ENCODE measurements around the gene BGLAP. TPM values are rescaled to one million over a fixed set of nuclear protein-coding genes. Genes with fewer than 3 reads are reported as not detected.

The BGLAP gene
- total RNA-seq, 4 donors from 2014 or later: 1.6 to 2.1 TPM; not detected in 2

DNA sequence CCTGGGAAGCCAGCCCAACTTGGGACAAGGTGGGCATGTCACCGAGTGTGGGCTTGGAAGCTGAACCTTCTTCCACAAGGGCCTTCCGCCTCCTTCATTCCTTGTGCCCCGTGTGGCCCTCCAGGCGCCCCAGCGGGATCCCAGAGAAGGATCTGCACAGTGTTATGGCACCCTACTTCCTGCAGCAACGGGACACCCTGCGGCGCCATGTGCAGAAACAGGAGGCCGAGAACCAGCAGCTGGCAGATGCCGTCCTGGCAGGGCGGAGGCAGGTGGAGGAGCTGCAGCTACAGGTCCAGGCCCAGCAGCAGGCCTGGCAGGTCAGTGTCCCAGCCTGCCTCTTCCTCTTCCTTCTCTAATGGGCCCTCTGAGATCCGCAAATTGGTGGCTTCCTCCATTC, 5.8 kb upstream of the BGLAP start:
- Histone ChIP-seq H3K4me3 (no peak overlapping the region), H3K36me3 (peaks cover 0 to 34% (median 13%) of the 10 kb centered on the region in 4 donors), H3K9me3 (no peaks in the 10 kb centered on the region), H3K4me1 (no peaks in the 10 kb centered on the region), H3K27ac (no peak overlapping the region), H3K27me3 (no peaks in the 10 kb centered on the region)
- intact Hi-C loops (cut with DNase I; ENCODE audit: low total_unique reads): no loop called here
- no peak for DNase-seq
- in situ Hi-C loops (cut with MboI; ENCODE audit: low pct_ligation_motif_present in 1 of 4, low pct_unique_long_range_greater_than_20kb in 1 of 4, low sequenced_read_pairs in 3 of 4): no loop called here
- 95% methylated on average over 12 of the region's 12 CpGs; no CpG with 5 or more reads in 1 of the 2 donors for WGBS, 2 donors (ENCODE audit: low coverage in 1 of 2)
- TF ChIP-seq POLR2AphosphoS5 (IDR thresholded peaks at IDR 0.05) (no peak), POLR2A (IDR thresholded peaks at IDR 0.05) (no peak), EP300 (IDR thresholded peaks at IDR 0.05; ENCODE audit: low read depth) (no peak)
- TF ChIP-seq, protein P1, sequence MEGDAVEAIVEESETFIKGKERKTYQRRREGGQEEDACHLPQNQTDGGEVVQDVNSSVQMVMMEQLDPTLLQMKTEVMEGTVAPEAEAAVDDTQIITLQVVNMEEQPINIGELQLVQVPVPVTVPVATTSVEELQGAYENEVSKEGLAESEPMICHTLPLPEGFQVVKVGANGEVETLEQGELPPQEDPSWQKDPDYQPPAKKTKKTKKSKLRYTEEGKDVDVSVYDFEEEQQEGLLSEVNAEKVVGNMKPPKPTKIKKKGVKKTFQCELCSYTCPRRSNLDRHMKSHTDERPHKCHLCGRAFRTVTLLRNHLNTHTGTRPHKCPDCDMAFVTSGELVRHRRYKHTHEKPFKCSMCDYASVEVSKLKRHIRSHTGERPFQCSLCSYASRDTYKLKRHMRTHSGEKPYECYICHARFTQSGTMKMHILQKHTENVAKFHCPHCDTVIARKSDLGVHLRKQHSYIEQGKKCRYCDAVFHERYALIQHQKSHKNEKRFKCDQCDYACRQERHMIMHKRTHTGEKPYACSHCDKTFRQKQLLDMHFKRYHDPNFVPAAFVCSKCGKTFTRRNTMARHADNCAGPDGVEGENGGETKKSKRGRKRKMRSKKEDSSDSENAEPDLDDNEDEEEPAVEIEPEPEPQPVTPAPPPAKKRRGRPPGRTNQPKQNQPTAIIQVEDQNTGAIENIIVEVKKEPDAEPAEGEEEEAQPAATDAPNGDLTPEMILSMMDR (IDR thresholded peaks at IDR 0.05): no peak

DNA sequence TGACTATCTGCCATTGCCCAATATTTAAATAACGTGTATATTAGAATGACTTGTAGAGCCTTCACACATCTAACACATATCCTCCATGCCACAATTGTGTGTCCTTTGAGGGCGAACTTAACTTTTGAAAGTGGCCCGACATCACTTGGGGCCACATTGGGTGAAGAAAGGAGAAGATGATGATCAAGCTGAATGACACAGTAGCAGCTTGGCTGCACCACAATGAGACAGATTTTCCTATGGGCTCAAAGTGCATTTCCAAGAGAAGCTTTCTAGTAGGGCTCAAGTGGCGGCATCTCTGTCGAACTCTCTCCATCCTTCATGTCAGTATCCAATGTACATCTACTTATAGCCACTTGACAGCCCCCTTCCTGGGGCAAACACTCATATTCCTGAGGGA, 3.7 kb upstream of the BGLAP start:
- H3K27ac ChIP-seq: no peak overlapping the region
- intact Hi-C loops (cut with DNase I; ENCODE audit: low total_unique reads): no loop called here
- H3K9me3 ChIP-seq: no peaks in the 10 kb centered on the region
- in situ Hi-C loops (cut with MboI; ENCODE audit: low pct_ligation_motif_present in 1 of 4, low pct_unique_long_range_greater_than_20kb in 1 of 4, low sequenced_read_pairs in 3 of 4): no loop called here
- H3K4me1 ChIP-seq: no peaks in the 10 kb centered on the region
- H3K4me3 ChIP-seq: no peak overlapping the region
- H3K36me3 ChIP-seq: peaks cover 0 to 34% (median 13%) of the 10 kb centered on the region in 4 donors
- DNase-seq: no peak
- WGBS, 2 donors (ENCODE audit: low coverage in 1 of 2): 92 to 94% methylated on average over 5 of the region's 5 CpGs
- TF ChIP-seq, protein P1 (IDR thresholded peaks at IDR 0.05): no peak
- TF ChIP-seq EP300 (IDR thresholded peaks at IDR 0.05; ENCODE audit: low read depth) (no peak), POLR2A (IDR thresholded peaks at IDR 0.05) (no peak), POLR2AphosphoS5 (IDR thresholded peaks at IDR 0.05) (no peak)
- no peaks in the 10 kb centered on the region for H3K27me3 ChIP-seq

DNA sequence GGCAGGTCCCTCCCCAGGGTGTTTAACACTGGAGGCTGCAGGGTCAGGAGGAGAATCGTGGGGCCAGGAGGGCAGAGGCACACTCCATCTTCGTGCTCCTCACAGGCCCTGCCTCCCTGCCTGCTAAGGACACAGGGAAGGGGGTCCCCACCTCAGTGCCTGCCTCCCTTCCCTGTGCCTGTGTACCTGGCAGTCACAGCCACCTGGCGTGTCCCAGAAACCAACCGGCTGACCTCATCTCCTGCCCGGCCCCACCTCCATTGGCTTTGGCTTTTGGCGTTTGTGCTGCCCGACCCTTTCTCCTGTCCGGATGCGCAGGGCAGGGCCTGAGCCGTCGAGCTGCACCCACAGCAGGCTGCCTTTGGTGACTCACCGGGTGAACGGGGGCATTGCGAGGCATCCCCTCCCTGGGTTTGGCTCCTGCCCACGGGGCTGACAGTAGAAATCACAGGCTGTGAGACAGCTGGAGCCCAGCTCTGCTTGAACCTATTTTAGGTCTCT, 623 bp upstream of the BGLAP start:
- peaks cover 23% of the 10 kb centered on the region for H3K27me3 ChIP-seq
- intact Hi-C loops (cut with DNase I; ENCODE audit: low total_unique reads) (no loop called here), in situ Hi-C loops (cut with MboI; ENCODE audit: low pct_ligation_motif_present in 1 of 4, low pct_unique_long_range_greater_than_20kb in 1 of 4, low sequenced_read_pairs in 3 of 4) (no loop called here)
- no peaks in the 10 kb centered on the region for H3K9me3 ChIP-seq
- WGBS, 2 donors (ENCODE audit: low coverage in 1 of 2): 65% methylated on average over 15 of the region's 15 CpGs; no CpG with 5 or more reads in 1 of the 2 donors
- TF ChIP-seq EP300 (IDR thresholded peaks at IDR 0.05; ENCODE audit: low read depth) (no peak), POLR2AphosphoS5 (IDR thresholded peaks at IDR 0.05) (no peak), POLR2A (IDR thresholded peaks at IDR 0.05) (no peak)
- TF ChIP-seq, protein P1 (IDR thresholded peaks at IDR 0.05): no peak
- peaks cover 0 to 14% (median 3%) of the 10 kb centered on the region in 4 donors for H3K36me3 ChIP-seq
- H3K4me3 ChIP-seq: no peak overlapping the region
- no peak for DNase-seq
- no peak overlapping the region for H3K27ac ChIP-seq
- peaks cover 10 to 14% (median 12%) of the 10 kb centered on the region in 4 donors for H3K4me1 ChIP-seq

DNA sequence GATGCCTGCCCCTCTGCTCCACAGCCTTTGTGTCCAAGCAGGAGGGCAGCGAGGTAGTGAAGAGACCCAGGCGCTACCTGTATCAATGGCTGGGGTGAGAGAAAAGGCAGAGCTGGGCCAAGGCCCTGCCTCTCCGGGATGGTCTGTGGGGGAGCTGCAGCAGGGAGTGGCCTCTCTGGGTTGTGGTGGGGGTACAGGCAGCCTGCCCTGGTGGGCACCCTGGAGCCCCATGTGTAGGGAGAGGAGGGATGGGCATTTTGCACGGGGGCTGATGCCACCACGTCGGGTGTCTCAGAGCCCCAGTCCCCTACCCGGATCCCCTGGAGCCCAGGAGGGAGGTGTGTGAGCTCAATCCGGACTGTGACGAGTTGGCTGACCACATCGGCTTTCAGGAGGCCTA, 754 bp downstream of the BGLAP start:
- in situ Hi-C loops (cut with MboI; ENCODE audit: low pct_ligation_motif_present in 1 of 4, low pct_unique_long_range_greater_than_20kb in 1 of 4, low sequenced_read_pairs in 3 of 4): no loop called here
- WGBS, 2 donors (ENCODE audit: low coverage in 1 of 2): 79% methylated on average over 10 of the region's 10 CpGs; no CpG with 5 or more reads in 1 of the 2 donors
- Histone ChIP-seq H3K36me3 (peaks cover 0 to 12% (median 0%) of the 10 kb centered on the region in 4 donors), H3K4me3 (no peak overlapping the region), H3K4me1 (peaks cover 10 to 22% (median 21%) of the 10 kb centered on the region in 4 donors), H3K9me3 (no peaks in the 10 kb centered on the region), H3K27me3 (peaks cover 32% of the 10 kb centered on the region), H3K27ac (no peak overlapping the region)
- intact Hi-C loops (cut with DNase I; ENCODE audit: low total_unique reads): no loop called here
- no peak for TF ChIP-seq EP300 (IDR thresholded peaks at IDR 0.05; ENCODE audit: low read depth)
- TF ChIP-seq POLR2A (IDR thresholded peaks at IDR 0.05): no peak
- no peak for TF ChIP-seq POLR2AphosphoS5 (IDR thresholded peaks at IDR 0.05)
- TF ChIP-seq, protein P1 (IDR thresholded peaks at IDR 0.05): no peak
- no peak for DNase-seq

Measured in transverse colon (tissue), 4 donors.